GM18517 (cell line): Measurements from ENCODE around the gene BHLHA9.
"Not testable (repeated sequence)": the region's sequence is repeated elsewhere in the genome, so short reads cannot be mapped to it uniquely, and the experiment has no call there.

Source experiments
- ATAC-seq: cut with Tn5 transposase; IDR thresholded peaks from one replicate; pipeline ENCODE4 v1.9.1; 2021; ENCODE audit warnings: mild to moderate bottlenecking, moderate library complexity; ENCODE audit not compliant: unreplicated experiment

The BHLHA9 gene

GRCh38 chr17:1270210-1271029 lies at the start of gene BHLHA9:
Gene BHLHA9, plus strand, starts transcription at chr17:1270444. Its CDS starts 120 bp downstream, at chr17:1270564.
- no peak for ATAC-seq

GRCh38 chr17:1221209-1221608 lies 49.0 kb upstream of the BHLHA9 start:
- ATAC-seq: no peak

- no peak for ATAC-seq
These were observed 47.9 kb upstream of the BHLHA9 start for GRCh38 chr17:1222321-1222720.

- no peak for ATAC-seq
These were observed 46.6 kb upstream of the BHLHA9 start for GRCh38 chr17:1223662-1224061.

- no peak for ATAC-seq
These were observed 45.9 kb upstream of the BHLHA9 start for GRCh38 chr17:1224330-1224729.

GRCh38 chr17:1226308-1226707 lies 43.9 kb upstream of the BHLHA9 start:
- ATAC-seq: no peak

GRCh38 chr17:1227365-1227764 lies 42.9 kb upstream of the BHLHA9 start:
- ATAC-seq: no peak

- no peak for ATAC-seq
These were observed 42.1 kb upstream of the BHLHA9 start for GRCh38 chr17:1227917-1228780.

GRCh38 chr17:1228781-1229348 lies 41.4 kb upstream of the BHLHA9 start:
- no peak for ATAC-seq

- no peak for ATAC-seq
These were observed 40.8 kb upstream of the BHLHA9 start for GRCh38 chr17:1229349-1229899.

GRCh38 chr17:1229900-1230501 lies 40.2 kb upstream of the BHLHA9 start:
- no peak for ATAC-seq

GRCh38 chr17:1231456-1231855 lies 38.8 kb upstream of the BHLHA9 start:
- no peak for ATAC-seq

GRCh38 chr17:1232331-1232730 lies 37.9 kb upstream of the BHLHA9 start:
- ATAC-seq: no peak

- ATAC-seq: no peak
These were observed 37.5 kb upstream of the BHLHA9 start for GRCh38 chr17:1232786-1233185.

GRCh38 chr17:1234455-1234854 lies 35.8 kb upstream of the BHLHA9 start:
- no peak for ATAC-seq

- no peak for ATAC-seq
These were observed 32.8 kb upstream of the BHLHA9 start for GRCh38 chr17:1237471-1237870.

GRCh38 chr17:1239210-1239609 lies 31.0 kb upstream of the BHLHA9 start:
- ATAC-seq: no peak

- not testable (repeated sequence) for ATAC-seq
These were observed 29.8 kb upstream of the BHLHA9 start for GRCh38 chr17:1240426-1240825.

GRCh38 chr17:1241929-1242328 lies 28.3 kb upstream of the BHLHA9 start:
- no peak for ATAC-seq

GRCh38 chr17:1244606-1245012 lies 25.6 kb upstream of the BHLHA9 start:
- no peak for ATAC-seq
